H1 (cell line): ENCODE data around the gene CHPF2. TPM values are rescaled to one million over a fixed set of nuclear protein-coding genes. Genes with fewer than 3 reads are reported as not detected.

Experiments
- CTCF ChIA-PET: fragments of 300-600 bp; sonication (Branson Sonifier 250); formaldehyde crosslinking; loops from one replicate; lab custom pipeline; 2021; ENCODE audit not compliant: partially characterized antibody; lab: Charles Lee
- POLR2A ChIA-PET: fragments of 300-600 bp; sonication (Branson Sonifier 250); formaldehyde crosslinking; loops from one replicate; lab custom pipeline; 2021; ENCODE audit warnings: inconsistent platforms; ENCODE audit not compliant: partially characterized antibody; lab: Charles Lee
- DNase-seq, 2 experiments: peaks; one replicate each; pipeline versions ENCODE4 v3.0.0 to v3.0.0-alpha.2; 2010 to 2022; ENCODE audit warnings: low spot score in 2 of 2, low read depth in 1 of 2, mixed read lengths in 1 of 2
- FAIRE-seq: peaks from 2 replicates; lab custom pipeline; 2011; peaks lifted over from hg19 to GRCh38; lab: Jason Lieb, UNC
- H2AFZ ChIP-seq: 2 replicates; pipeline ENCODE4 v1.8.1; 2012; ENCODE audit warnings: low read length, inconsistent platforms
- H2AK5ac ChIP-seq: 2 replicates; pipeline ENCODE4 v1.6.1; 2013; ENCODE audit warnings: low read depth, low read length
- H2BK120ac ChIP-seq: replicated peaks from 2 replicates; pipeline ENCODE3; 2013; ENCODE audit warnings: low read depth, low read length, inconsistent platforms
- H2BK12ac ChIP-seq: 2 replicates; pipeline ENCODE4 v1.6.1; 2013; ENCODE audit warnings: low read depth, low read length
- H2BK15ac ChIP-seq: 2 replicates; pipeline ENCODE4 v1.6.1; 2013; ENCODE audit warnings: low read length
- H2BK20ac ChIP-seq: 2 replicates; pipeline ENCODE4 v1.6.1; 2013; ENCODE audit warnings: low read length
- H2BK5ac ChIP-seq: 2 replicates; pipeline ENCODE4 v1.6.1; 2013; ENCODE audit warnings: low read depth, low read length
- H3K14ac ChIP-seq: 2 replicates; pipeline ENCODE4 v1.6.1; 2013; ENCODE audit warnings: inconsistent platforms; ENCODE audit not compliant: insufficient read length
- H3K18ac ChIP-seq: 2 replicates; pipeline ENCODE4 v1.6.1; 2013; ENCODE audit warnings: low read length; ENCODE audit errors: extremely low read depth
- H3K23ac ChIP-seq: 2 replicates; pipeline ENCODE4 v1.6.1; 2013; ENCODE audit warnings: inconsistent platforms; ENCODE audit not compliant: insufficient read length
- H3K23me2 ChIP-seq: 2 replicates; pipeline ENCODE4 v1.6.1; 2013; ENCODE audit warnings: low read depth, low read length
- H3K27ac ChIP-seq: 2 replicates; pipeline ENCODE4 v1.6.1; 2011; ENCODE audit warnings: low read depth, low read length, inconsistent platforms
- H3K27me3 ChIP-seq, 4 experiments: replicated peaks in 1 of 4; 1 replicate in 1 of 4; 2 replicates in 3 of 4; pipeline versions ENCODE4 v1.6.1 to v1.8.1; 2011 to 2013; ENCODE audit warnings: low read length in 3 of 4, mild to moderate bottlenecking in 3 of 4, inconsistent platforms in 2 of 4, mixed read lengths in 2 of 4, moderate library complexity in 1 of 4; ENCODE audit not compliant: control insufficient read depth in 3 of 4, insufficient read depth in 3 of 4; ENCODE audit errors: extremely low read depth in 1 of 4
- H3K36me3 ChIP-seq, 4 experiments: 2 replicates each; pipeline versions ENCODE4 v1.6.1 to v1.8.1; 2011 to 2013; ENCODE audit warnings: mild to moderate bottlenecking in 4 of 4, low read length in 3 of 4, moderate library complexity in 2 of 4, control low read depth in 1 of 4, inconsistent platforms in 1 of 4; ENCODE audit not compliant: insufficient read depth in 4 of 4, control insufficient read depth in 2 of 4
- H3K4ac ChIP-seq: replicated peaks from 2 replicates; pipeline ENCODE3; 2013; ENCODE audit warnings: low read length, low read depth, mixed read lengths, inconsistent platforms; ENCODE audit not compliant: insufficient read length
- H3K4me1 ChIP-seq, 4 experiments: replicated peaks in 1 of 4; 1 replicate in 1 of 4; 2 replicates in 3 of 4; pipeline versions ENCODE4 v1.6.1 to v1.8.1; 2011 to 2013; ENCODE audit warnings: low read length in 3 of 4, inconsistent platforms in 2 of 4, mixed read lengths in 1 of 4; ENCODE audit not compliant: insufficient read depth in 4 of 4, control insufficient read depth in 3 of 4
- H3K4me2 ChIP-seq, 2 experiments: 2 replicates each; pipeline versions ENCODE4 v1.6.1 to v1.8.1; 2011 to 2013; ENCODE audit warnings: low read depth in 2 of 2, low read length in 2 of 2, control low read depth in 1 of 2, inconsistent platforms in 1 of 2, mild to moderate bottlenecking in 1 of 2; ENCODE audit not compliant: insufficient read depth in 1 of 2
- H3K4me3 ChIP-seq, 4 experiments: fragments of 200-600, 300-600 bp in 1 of 4; sonication (generic), shearing (Covaris generic), sonication (Bioruptor Twin) in 1 of 4; 2 replicates each; pipeline versions ENCODE4 v1.5.1 to v1.8.1; 2011 to 2016; ENCODE audit warnings: low read length in 4 of 4, low read depth in 3 of 4, control low read depth in 2 of 4, inconsistent platforms in 2 of 4, mild to moderate bottlenecking in 2 of 4, mixed read lengths in 1 of 4, moderate library complexity in 1 of 4; ENCODE audit not compliant: insufficient read depth in 2 of 4; ENCODE audit errors: extremely low read depth in 1 of 4
- H3K56ac ChIP-seq: replicated peaks from 2 replicates; pipeline ENCODE3; 2013; ENCODE audit warnings: low read depth, mild to moderate bottlenecking, mixed read lengths, low read length, inconsistent platforms; ENCODE audit not compliant: insufficient read length
- H3K79me1 ChIP-seq: 2 replicates; pipeline ENCODE4 v1.6.1; 2013; ENCODE audit warnings: low read depth, low read length, control low read depth
- H3K79me2 ChIP-seq, 2 experiments: 2 replicates each; pipeline versions ENCODE4 v1.6.1 to v1.8.1; 2012 to 2013; ENCODE audit warnings: low read length in 2 of 2, mild to moderate bottlenecking in 2 of 2, inconsistent platforms in 1 of 2; ENCODE audit not compliant: insufficient read depth in 2 of 2, control insufficient read depth in 1 of 2
- H3K9ac ChIP-seq, 4 experiments: replicated peaks in 1 of 4; 1 replicate in 1 of 4; 2 replicates in 3 of 4; pipeline versions ENCODE4 v1.6.1 to v1.8.1; 2011 to 2013; ENCODE audit warnings: low read depth in 3 of 4, low read length in 3 of 4, control low read depth in 2 of 4, mild to moderate bottlenecking in 2 of 4, moderate library complexity in 2 of 4, inconsistent platforms in 1 of 4; ENCODE audit errors: extremely low read depth in 1 of 4
- H3K9me3 ChIP-seq, 2 experiments: 2 replicates each; pipeline versions ENCODE4 v1.6.1 to v1.8.1; 2012 to 2013; ENCODE audit warnings: mild to moderate bottlenecking in 2 of 2, moderate library complexity in 2 of 2, control low read depth in 1 of 2, inconsistent platforms in 1 of 2, low read depth in 1 of 2, low read length in 1 of 2, mixed read lengths in 1 of 2; ENCODE audit not compliant: insufficient read depth in 2 of 2
- H4K20me1 ChIP-seq, 2 experiments: replicated peaks in 1 of 2; 2 replicates each; pipeline versions ENCODE3 to v1.8.1; 2011 to 2013; ENCODE audit warnings: inconsistent platforms in 2 of 2, low read length in 2 of 2, mild to moderate bottlenecking in 1 of 2; ENCODE audit not compliant: insufficient read depth in 2 of 2, control insufficient read depth in 1 of 2
- H4K5ac ChIP-seq: 2 replicates; pipeline ENCODE4 v1.6.1; 2013; ENCODE audit warnings: low read length, low read depth, mixed read lengths, inconsistent platforms; ENCODE audit not compliant: insufficient read length
- H4K8ac ChIP-seq: 2 replicates; pipeline ENCODE4 v1.8.0; 2013; ENCODE audit warnings: mild to moderate bottlenecking, moderate library complexity, low read length, inconsistent platforms; ENCODE audit not compliant: insufficient read depth; ENCODE audit errors: extremely low read depth
- H4K91ac ChIP-seq: replicated peaks from 2 replicates; pipeline ENCODE3; 2013; ENCODE audit warnings: low read length, mixed read lengths, inconsistent platforms; ENCODE audit not compliant: insufficient read length
- CTCF ChIP-seq, 3 experiments: IDR thresholded peaks; 1 replicate in 2 of 3; 2 replicates in 1 of 3; pipeline versions ENCODE4 v1.5.1 to v1.6.1; 2011; ENCODE audit warnings: low read length in 3 of 3, mild to moderate bottlenecking in 3 of 3, inconsistent platforms in 2 of 3, low read depth in 1 of 3, moderate library complexity in 1 of 3; ENCODE audit not compliant: insufficient read depth in 1 of 3; ENCODE audit errors: control extremely low read depth in 1 of 3
- HDAC6 ChIP-seq: IDR thresholded peaks from one replicate; pipeline ENCODE4 v1.7.1; 2012; ENCODE audit warnings: low read depth, mild to moderate bottlenecking, inconsistent platforms, low read length, moderate library complexity
- WGBS, 2 experiments: shearing (Covaris generic) in 1 of 2; methylation state at CpG; one replicate each; pipeline versions ENCODE4 v1.1.6 to v1.1.7; 2013 to 2015; ENCODE audit warnings: low lambda C conversion rate in 2 of 2, mixed read lengths in 2 of 2, inconsistent platforms in 1 of 2, low coverage in 1 of 2, missing lambda C conversion rate in 1 of 2; ENCODE audit not compliant: insufficient replicate concordance in 2 of 2, insufficient coverage in 1 of 2, insufficient read length in 1 of 2; ENCODE audit errors: extremely low coverage in 1 of 2, missing lambda C conversion rate in 1 of 2; 5-methylcytosine and 5-hydroxymethylcytosine counted together
- polyA plus RNA-seq, 7 experiments: library from polyadenylated mRNA; depleted of rRNA in 3 of 7; stranded (reverse) in 5 of 7; unstranded in 2 of 7; fragments of >200 nt in 5 of 7; fragments of 200-250 nt in 2 of 7; gene quantifications; 1 replicate in 5 of 7; 2 replicates in 1 of 7; 4 replicates in 1 of 7; pipeline versions ENCODE4 v1.2.1 to v1.2.3, GENCODE V29; 2011 to 2013; ENCODE audit warnings: missing spikeins in 2 of 7, mixed read lengths in 2 of 7
- total RNA-seq: library from RNA; stranded (reverse); fragmentation: NEBNext Ultra II Directional; extraction: Animal tissue kit (Norgen Biotek cat#: 25700); gene quantifications from 2 replicates; pipeline ENCODE4 v1.2.1, GENCODE V29; 2021

CHPF2 gene
- total and polyA plus RNA-seq, 2 of the 8 experiments (the other 6 are each of a cell fraction or from before 2014, with no cell fraction given): 14.4 to 20.6 TPM

- peaks cover 10% of the 10 kb centered on the region; the same call in 1 of the 2 replicates for H3K23me2 ChIP-seq
- DNase-seq (no peak), FAIRE-seq (no peak)
- no peak overlapping the region for H3K4me3 ChIP-seq
- no peak overlapping the region for H4K8ac ChIP-seq
- no peak overlapping the region for H4K5ac ChIP-seq
- H3K4me2 ChIP-seq: no peak overlapping the region
- no peak overlapping the region for H2BK5ac ChIP-seq
- no peak overlapping the region for H3K56ac ChIP-seq
- H3K27me3 ChIP-seq: peaks cover 0 to 23% (median 18%) of the 10 kb centered on the region in 4 experiments; a peak in 6 of 7 replicates
- no peak overlapping the region for H2AK5ac ChIP-seq
- ChIA-PET CTCF (no interaction called here), POLR2A (no interaction called here)
- no peaks in the 10 kb centered on the region for H3K9me3 ChIP-seq
- no peaks in the 10 kb centered on the region for H3K79me1 ChIP-seq
- no peak overlapping the region for H3K9ac ChIP-seq
- H3K79me2 ChIP-seq: no peaks in the 10 kb centered on the region
- no peak overlapping the region for H3K23ac ChIP-seq
- H3K4me1 ChIP-seq: peaks cover 0 to 18% (median 10%) of the 10 kb centered on the region in 4 experiments; a peak in 6 of 7 replicates
- no peak overlapping the region for H3K27ac ChIP-seq
- no peak overlapping the region for H2BK20ac ChIP-seq
- H3K36me3 ChIP-seq: no peaks in the 10 kb centered on the region
- H3K18ac ChIP-seq: no peak overlapping the region
- peaks cover 0 to 1% of the 10 kb centered on the region in 2 experiments for H4K20me1 ChIP-seq
- no peak overlapping the region for H4K91ac ChIP-seq
- WGBS, 2 experiments: 91% methylated on average over 9 of the region's 9 CpGs; no CpG with 5 or more reads in 1 of the 2 experiments
- H2AFZ ChIP-seq: no peak overlapping the region
- H2BK15ac ChIP-seq: no peak overlapping the region
- H3K4ac ChIP-seq: no peak overlapping the region
- no peak overlapping the region for H2BK12ac ChIP-seq
- no peak overlapping the region for H2BK120ac ChIP-seq
- H3K14ac ChIP-seq: no peak overlapping the region
- no peak for TF ChIP-seq HDAC6
- no peak for TF ChIP-seq CTCF (IDR thresholded peaks at IDR 0.05; ENCODE audit: control extremely low read depth in 1 of 3, insufficient read depth in 1 of 3, low read depth in 1 of 3, low read length in 3 of 3)
These were observed 48.2 kb downstream of the CHPF2 start for GRCh38 chr7:151280388-151281019.
